ENCODE results near the gene CEBPG.

CEBPG gene

GRCh38 chr19:33403973-33404304 is 30.4 kb downstream of the CEBPG start:
- H3K27ac ChIP-seq = no peak overlapping the region
- no peak for TF ChIP-seq CTCF (conservative IDR thresholded peaks at IDR 0.05)

- no peak overlapping the region for H3K27ac ChIP-seq
- no peak for TF ChIP-seq CTCF (conservative IDR thresholded peaks at IDR 0.05)
Observed at GRCh38 chr19:33404506-33405253, 31.2 kb downstream of the CEBPG start.

GRCh38 chr19:33405254-33405552 is 31.7 kb downstream of the CEBPG start:
- H3K27ac ChIP-seq = no peak overlapping the region
- TF ChIP-seq CTCF (conservative IDR thresholded peaks at IDR 0.05) = no peak

GRCh38 chr19:33405553-33406461 is 32.3 kb downstream of the CEBPG start:
- no peak overlapping the region for H3K27ac ChIP-seq
- no peak for TF ChIP-seq CTCF (conservative IDR thresholded peaks at IDR 0.05)

- no peak overlapping the region for H3K27ac ChIP-seq
- TF ChIP-seq CTCF (conservative IDR thresholded peaks at IDR 0.05) = peak; percentile 95
Observed at GRCh38 chr19:33406521-33407139, 33.1 kb downstream of the CEBPG start.

GRCh38 chr19:33407140-33407551 is 33.6 kb downstream of the CEBPG start:
- no peak overlapping the region for H3K27ac ChIP-seq
- peak; percentile 25 for TF ChIP-seq CTCF (conservative IDR thresholded peaks at IDR 0.05)

GRCh38 chr19:33407716-33408115 is 34.2 kb downstream of the CEBPG start:
- H3K27ac ChIP-seq = no peak overlapping the region
- no peak for TF ChIP-seq CTCF (conservative IDR thresholded peaks at IDR 0.05)

Data from VCaP (cell line).